CD4-positive, alpha-beta T cell treated with Interleukin-12 subunit alpha and Interleukin-12 subunit beta, for 1 hour (primary cell): ENCODE measurements around the gene TMEM43.
"Not testable (repeated sequence)": the region's sequence is repeated elsewhere in the genome, so short reads cannot be mapped to it uniquely, and the experiment has no call there.

Source experiments
- DNase-seq: peaks from one replicate; pipeline ENCODE4 v3.0.0-alpha.2; 2020

The TMEM43 gene, protein sequence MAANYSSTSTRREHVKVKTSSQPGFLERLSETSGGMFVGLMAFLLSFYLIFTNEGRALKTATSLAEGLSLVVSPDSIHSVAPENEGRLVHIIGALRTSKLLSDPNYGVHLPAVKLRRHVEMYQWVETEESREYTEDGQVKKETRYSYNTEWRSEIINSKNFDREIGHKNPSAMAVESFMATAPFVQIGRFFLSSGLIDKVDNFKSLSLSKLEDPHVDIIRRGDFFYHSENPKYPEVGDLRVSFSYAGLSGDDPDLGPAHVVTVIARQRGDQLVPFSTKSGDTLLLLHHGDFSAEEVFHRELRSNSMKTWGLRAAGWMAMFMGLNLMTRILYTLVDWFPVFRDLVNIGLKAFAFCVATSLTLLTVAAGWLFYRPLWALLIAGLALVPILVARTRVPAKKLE

DNA sequence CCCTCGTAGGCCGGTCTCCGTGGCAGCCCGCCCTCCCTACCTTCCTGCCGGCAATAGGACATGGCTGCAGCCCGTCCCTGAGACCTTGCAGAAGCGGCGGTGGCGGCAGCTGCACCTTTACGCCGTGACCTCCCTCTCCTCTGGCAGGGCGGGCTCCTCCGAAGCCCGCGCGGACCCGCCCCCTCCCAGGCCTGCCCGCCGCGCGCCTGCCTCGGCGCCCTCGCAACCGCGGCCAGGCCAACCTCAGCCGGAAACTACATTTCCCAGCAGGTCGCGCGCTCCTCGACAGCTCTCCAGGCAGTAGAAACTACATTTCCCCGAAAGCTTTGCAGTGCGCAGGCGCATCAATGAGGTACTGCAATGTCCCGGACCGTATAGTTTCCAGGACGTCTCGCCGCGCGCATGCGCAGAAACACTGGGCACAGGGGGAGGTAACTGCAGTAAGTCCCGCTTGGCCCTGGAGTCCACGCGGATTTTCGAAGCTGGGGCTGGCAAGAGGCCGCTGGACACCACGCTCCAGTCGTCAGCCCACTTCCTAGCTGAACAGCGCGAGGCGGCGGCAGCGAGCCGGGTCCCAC is at the start of gene TMEM43, which contains the start of gene CHCHD4:
Gene TMEM43, plus strand, starts transcription at position 438 of the 578 bp plus-strand sequence. CDS start 142 bp downstream, outside the sequence.
Gene CHCHD4, minus strand, starts transcription at position 256 of the 578 bp plus-strand sequence. Its CDS starts 194 bp downstream, at position 62.
- DNase-seq = peak; percentile 99

DNA sequence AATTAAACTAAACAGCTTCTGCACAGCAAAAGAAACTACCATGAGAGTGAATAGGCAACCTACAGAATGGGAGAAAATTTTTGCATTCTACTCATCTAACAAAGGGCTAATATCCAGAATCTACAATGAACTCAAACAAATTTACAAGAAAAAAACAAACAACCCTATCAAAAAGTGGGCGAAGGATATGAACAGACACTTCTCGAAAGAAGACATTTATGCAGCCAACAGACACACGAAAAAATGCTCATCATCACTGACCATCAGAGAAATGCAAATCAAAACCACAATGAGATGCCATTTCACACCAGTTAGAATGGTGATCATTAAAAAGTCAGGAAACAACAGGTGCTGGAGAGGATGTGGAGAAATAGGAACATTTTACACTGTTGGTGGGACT is 49.6 kb upstream of the TMEM43 start:
- not testable (repeated sequence) for DNase-seq

DNA sequence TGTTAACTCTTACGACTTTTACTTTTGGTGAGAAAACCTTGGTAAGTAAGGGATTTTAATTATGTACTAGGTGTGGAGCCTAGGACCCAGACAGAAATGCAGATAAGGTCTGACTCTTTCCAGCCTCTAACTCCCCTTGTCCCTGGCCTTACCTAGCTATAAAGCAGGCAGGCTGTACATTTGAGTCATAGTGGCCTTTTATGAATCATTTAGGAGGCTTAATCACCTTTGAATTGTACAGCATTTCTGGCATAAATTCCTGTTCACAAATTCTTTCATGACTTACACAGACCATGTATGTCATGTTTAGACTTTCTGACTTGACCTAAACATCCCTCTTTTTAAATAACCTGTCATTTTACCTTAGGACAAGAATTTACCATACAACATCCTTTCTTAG is 47.5 kb upstream of the TMEM43 start:
- no peak for DNase-seq

DNA sequence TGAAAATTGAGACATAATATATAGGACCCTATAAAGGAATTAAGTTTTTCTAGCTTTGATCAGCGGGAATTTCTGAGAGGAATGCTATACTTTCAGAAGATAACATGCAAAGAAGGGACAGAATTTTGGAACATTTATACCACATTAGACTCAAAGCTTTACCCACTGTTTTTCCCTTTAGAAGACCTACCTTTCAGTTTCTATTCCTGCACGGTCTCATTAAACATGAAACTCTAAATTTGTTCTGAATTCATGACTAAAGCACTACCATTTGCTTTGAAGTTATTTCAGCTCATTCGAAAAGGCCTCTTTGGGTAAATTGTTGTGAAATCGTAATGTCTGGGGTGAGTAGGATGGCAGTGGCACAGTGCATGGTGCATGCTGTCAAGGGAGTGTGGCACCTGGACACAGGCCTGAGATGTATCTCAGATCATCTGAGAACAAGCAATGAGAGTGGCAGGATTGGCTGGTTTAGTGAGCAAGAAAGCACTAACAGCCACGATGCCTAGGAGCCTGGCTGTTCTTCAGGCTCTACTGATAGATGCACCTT is 42.7 kb upstream of the TMEM43 start:
- no peak for DNase-seq

DNA sequence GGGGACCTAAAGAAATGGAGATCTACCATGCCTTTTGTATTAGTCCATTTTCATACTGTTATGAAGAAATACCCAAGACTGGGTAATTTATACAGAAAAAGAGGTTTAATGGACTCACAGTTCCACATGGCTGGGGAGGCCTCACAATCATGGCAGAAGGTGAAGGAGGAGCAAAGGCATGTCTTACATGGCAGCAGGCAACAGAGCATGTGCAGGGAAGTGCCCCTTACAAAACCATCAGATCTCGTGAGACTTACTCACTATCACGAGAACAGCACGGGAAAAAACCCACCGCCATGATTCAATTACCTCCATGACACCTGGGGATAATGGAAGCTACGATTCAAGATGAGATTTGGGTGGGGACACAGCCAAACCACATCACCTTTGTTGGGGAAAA is 37.4 kb upstream of the TMEM43 start:
- DNase-seq = not testable (repeated sequence)

DNA sequence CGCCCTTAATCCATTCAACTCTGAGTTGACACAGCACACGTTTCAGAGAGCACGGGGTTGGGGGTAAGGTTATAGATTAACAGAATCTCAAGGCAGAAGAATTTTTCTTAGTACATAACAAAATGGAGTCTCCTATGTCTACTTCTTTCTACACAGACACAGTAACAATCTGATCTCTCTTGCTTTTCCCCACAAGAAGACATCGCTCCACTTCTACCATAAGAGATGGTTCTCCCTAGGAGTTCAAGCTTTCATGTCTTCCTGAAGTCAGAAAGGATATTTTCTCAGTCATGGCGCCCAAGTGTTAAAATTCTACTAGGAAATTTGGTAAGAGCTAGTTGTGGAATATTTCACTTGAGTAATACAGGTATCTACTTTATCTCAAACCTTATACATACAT is 32.9 kb upstream of the TMEM43 start:
- DNase-seq = not testable (repeated sequence)

DNA sequence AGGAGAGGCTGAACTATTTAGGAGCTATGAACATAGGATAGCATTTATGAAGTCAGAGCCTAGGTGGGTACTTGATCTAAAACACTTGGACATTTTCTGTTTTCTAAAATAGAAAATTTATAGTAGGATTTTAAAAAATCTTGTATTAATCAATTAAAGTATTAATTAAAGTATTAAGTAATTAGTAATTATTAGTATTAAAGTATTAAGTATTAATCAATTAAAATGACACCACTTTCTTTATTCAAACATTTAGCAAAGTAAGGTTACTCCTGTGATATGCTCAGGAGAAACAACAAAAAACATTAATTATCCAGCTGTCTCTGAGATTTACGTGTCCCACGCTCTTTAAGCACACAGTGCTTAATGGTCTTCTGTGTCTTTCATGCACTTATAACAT is 32.4 kb upstream of the TMEM43 start:
- no peak for DNase-seq

DNA sequence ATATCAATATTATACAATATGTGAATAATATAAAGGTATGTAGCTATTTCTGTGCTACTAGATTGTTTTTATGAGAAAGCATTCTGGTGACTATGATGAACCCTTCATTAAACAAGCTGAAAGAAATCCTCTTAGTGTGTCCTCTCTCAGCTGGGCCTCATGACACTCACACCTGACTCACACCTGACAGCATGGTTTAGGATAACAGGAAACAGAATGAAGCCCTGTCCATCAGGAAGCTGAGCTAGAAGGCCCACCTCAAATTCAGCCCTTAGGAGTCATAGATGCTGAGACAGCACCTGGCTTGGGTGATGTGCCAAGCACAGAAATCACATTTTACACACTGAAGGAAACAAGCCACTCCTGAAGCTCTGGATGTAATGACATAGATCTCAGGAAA is 31.0 kb upstream of the TMEM43 start:
- DNase-seq = no peak

DNA sequence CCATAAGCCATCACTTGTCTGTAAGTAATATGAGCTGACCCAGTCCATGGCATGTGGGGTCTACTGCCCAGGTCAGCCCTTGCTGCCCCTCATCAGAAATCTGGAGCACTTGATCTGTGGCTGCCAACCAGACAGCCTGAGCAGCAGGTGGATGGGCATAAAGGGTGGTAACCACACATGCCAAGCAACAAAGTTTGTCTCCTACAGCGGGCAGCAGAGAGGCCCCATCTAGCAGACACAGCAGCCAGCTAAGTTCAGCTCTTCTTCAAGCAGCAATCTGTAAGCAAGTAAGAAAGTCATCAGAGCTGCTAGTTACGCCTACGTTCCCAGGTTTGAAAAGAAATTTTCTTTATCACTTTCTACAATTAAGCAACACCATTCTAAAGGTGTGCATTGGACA is 28.1 kb upstream of the TMEM43 start:
- DNase-seq = no peak

DNA sequence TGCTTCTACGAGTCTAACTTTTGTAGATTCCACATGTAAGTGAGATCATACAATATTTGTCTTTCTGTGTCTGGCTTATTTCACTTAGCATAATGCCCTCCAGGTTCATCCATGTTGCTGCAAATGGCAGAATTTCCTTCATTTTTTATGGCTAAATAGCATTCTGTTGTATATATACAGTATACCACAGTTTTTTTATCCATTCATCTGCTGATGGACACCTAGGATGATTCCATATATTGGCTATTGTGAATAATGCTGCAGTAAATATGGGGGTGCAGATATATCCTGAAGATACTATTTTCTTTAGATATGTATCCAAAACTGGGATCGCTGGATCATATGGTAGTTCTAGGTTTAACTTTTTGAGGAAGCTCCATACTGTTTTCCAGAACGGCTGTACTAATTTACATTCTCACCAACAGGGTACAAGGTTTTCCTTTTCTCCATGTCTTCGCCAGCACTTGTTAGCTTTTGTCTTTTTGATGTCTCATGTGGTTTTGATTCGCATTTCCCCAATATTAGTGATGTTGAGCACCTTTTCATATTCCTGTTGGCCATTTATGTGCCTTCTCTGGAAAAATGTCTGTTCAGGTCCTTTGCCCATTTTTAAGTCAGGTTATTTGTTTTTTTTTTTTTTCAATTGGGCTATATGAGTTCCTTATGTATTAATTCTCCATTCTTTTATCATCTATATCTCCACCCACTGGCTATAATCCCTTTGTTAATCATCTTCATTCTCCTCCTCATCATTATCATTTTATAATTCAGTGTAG is 27.0 kb upstream of the TMEM43 start:
- no peak for DNase-seq

DNA sequence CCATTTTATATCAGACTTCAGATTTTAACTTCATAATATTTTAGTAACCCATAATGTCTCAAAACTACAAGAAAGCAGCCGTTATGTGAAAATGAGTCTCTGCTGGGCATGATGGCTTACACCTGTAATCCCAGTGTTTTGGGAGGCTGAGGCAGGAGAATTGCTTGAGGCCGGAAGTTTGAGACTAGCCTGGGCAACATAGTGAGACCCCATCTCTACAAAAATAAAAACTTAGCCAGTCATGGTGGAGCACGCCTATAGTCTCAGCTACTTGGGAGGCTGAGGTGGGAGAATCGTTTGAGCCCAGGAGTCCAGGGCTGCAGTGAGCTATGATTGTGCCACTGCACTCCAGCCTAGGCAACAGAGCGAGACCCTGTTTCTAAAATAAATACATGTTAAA is 15.0 kb upstream of the TMEM43 start:
- not testable (repeated sequence) for DNase-seq

DNA sequence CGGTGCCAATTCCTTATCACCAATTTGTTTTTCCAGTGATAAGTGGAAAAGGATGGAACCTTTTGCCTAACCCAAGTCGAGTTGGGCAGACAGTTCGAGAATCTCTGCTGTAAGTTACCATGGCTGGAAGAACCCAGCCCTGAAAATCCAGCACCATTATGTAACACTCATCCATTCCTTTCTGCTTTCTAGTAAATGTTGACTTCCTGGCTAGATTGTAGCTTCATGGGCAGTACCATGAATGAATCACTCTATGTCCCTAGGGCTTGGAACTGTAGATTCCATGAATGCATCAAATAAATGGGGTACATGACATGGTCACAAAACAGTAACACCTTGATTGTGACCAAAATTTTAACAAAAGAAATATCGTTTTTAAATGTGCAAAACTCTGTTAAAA is 14.2 kb upstream of the TMEM43 start:
- no peak for DNase-seq

DNA sequence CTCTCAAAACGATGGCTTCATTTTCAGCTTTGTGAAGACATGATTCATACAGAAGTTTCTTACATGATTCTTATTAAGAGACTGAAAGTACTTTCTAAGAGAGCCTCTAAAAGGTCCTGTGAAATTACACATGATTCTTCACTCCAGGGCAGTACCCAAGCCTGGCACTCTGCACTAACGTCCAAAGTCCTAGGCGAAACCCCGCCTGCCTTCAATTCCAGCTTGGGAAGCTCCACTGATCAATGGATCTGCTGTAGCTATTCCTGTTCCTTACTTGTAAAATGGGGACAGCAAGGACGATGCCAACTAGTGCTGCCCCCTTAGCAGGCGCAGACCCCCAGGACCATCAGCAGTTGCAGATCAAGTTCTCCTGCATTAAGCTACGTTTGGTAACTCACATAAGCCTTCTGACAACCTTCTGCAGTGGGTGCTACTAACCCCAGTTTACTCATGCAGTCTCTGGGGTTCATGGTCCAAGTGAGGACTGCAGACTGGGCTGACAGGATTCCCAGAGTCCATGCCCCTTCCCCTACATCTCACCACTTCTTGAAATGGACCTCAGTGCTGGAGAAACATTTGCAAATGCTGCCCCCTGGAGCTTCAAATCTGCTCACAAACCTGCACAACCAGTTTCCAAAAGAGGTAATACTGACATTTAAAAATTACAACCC is 10.8 kb upstream of the TMEM43 start:
- no peak for DNase-seq

DNA sequence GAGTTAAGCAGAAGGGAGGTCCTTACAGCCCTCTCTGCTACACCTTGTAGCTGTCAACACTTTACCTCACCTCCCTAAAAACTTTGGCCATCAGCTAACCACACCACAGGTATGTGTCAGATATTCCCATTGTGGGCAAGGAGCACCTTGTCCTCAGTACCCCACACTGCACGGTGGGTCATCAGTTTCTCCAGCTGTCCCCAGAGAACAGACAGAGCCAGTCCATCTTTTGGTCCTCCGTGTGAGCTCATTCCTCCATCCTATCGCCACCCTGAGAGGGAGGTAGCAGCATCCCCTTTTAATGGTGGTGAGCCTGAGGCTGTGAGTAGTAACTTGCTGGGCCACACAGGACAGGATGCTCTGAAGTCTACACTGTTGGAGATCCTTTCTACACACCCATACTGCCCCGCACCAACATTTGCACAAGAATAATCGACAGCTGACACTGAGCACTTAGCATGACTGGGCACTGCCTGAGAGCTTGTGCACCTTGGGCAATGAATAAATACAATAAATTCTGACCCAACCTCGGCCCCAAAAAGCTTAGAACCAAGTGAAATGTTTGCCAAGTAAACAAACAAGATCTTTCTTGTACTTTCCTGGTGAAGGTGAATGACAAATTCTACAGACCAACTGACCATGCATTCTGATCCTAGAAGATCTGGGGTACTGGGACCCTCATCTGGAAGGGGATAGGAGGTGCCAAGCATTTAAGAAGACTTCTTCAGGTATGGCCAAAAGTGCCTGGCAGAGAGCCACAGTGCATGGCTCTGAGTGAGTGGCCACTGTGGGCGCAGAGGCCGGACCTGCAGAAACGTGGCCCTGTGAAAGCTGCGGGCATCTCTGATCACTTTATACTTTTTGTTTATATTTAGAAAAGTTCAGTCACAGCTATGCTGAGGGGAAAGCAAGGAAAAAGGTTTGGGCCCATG is 7.1 kb upstream of the TMEM43 start:
- DNase-seq = no peak

DNA sequence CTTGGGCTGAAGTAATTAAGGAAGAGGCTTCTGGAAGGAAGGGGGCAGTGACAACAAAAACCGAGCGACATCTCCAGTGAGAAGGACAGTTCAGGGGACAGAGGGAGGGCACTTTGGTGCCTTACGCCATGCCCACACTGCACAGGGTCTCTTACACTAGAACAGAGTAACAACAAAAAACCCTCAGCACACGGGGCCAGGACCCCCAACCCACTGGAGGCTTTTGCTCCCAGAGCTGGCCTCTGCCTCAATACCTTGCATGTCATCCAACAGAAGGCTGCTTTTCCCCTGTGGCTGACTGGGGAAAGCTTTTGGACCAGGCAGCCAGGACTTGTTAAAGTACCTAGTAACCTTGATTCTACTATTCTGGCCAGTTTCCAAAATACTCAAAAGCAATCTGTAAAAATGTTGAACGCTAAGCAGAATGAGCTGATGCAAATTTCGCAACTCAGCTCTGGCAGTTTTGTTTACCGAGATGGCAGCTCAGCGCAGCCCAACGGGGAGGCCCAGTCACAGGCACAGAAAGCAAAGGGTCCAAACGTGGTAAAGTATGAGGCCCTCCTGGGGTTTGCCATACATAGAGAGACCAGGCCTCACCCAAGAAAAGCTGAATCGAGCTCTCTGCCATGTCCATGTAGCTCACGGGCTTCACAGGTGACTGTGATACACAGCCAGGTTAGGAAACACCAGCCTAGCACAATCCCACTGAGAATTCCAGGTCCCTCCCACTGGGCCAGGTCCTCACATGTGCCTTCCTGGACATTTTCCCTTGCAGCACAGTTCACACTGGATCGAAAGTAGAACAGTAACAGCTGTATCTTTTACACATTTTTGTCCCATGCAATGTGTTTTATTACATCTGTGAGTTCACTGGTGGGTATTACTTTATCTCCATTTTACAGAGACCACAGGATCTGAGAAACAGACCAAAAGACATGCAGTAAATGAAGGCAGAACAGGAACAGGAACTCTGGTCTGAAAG is 6.2 kb upstream of the TMEM43 start:
- DNase-seq = no peak

DNA sequence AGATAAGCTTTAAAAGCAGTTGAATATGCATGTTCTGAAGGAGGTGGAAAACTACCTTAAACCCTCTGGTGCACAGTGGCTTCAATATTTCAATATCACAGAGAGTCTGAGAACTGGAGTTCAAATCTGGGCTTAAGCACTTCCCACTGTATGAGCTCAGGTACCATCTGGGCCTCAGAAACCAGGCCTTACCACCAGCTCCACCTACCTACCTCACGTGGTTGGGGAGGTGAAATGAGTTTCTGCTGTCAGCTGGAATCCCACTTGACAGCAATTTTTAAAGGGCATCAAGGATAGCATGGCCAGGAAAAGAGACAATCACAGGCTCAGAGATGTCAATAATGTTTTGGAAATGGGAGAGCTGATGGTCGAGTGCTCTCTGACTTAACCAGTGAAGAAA is 5.2 kb upstream of the TMEM43 start:
- no peak for DNase-seq

DNA sequence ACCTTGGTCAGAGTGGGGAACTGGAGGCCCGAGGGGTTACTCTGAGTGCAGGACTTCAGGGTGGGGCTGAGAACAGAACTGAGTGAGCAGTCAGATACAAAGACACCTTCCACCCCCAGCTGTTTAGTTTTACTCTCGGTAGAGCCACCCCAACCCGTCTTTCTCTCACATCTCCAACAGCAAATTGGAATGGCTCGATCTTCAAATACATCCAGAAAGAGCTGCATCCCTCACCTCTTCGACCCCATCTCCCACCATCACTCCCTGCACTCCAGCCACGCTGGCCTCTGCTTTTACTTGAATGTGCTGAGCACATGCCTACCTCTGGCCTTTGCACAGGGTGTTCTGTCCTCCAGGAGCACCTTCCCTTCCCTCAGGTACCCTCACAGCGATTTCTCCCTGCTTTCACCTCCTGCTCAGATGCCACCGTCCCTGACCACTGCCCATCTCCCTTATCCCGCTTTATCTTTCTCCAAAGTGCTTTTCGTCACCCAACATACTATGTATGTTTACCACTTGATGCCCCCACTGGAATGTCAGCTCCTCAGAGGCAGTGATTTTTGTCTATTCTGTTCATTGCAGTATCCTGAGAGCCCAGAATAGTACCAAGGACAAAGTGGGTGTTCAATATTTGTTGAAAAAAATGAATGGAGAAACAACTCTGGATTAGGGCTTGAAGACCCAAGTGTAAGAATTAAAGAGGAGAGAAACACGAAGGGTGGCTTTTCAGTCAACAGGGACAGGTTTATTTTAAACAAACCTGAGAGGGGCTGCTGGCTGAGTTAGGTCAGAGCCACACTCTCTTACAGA is 4.5 kb upstream of the TMEM43 start:
- no peak for DNase-seq

DNA sequence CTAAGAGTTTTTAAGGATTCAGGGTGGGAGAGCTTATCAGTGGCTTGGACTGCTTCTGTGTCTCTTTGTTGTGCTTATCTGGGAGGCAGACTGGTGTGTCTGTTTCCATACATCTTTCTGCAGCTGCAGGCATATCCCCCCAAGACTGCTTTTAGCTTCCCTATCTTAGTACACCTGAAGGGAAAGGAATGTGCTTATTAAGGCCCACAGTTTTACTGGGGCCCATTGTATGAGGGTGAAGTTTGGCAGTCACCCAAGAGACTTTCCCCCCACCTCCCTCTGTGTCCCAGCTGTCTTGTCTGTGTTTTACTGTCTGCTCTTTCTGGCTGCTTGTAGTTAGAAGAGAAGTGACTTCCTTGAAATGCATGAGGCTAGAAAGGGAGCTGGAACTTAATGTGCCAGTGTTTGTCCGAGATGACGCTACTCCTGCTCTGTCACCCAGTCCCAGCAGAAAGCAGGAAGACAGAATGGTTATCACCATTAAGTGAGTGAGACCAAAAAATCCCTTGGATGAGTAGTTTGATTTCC is 3.9 kb upstream of the TMEM43 start:
- DNase-seq = not testable (repeated sequence)

DNA sequence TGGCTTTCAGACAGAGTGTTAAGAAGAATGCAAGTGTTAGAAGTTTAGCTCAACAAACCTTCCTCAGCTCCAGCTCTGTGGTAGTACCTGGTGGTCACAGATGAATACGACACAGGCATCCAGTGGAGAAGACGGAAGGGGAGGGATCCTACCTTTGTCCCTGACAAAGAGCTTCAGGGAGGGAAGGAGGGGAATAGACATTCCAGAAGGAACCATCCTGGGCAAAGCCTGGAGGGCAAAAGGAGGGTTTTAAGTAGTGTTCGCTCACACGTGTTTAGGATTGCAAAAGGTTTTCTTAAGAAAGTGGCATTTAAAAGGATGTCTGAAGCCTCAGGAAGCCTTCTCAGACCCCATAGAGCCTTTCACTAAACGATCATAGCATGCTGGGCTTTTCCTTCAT is 3.0 kb upstream of the TMEM43 start:
- no peak for DNase-seq
